Kidney (tissue), 14 donors: ENCODE data around the gene ANGPTL8. TPM values are rescaled to one million over a fixed set of nuclear protein-coding genes. Genes with fewer than 3 reads are reported as not detected.

Source experiments
- DNase-seq, 5 donors: peaks; one replicate each; pipeline ENCODE4 v3.0.0-alpha.2; 2013 to 2020
- FAIRE-seq: peaks from 2 replicates; lab custom pipeline; 2012; peaks lifted over from hg19 to GRCh38; lab: Jason Lieb, UNC
- H3K27ac ChIP-seq, 2 donors: one replicate each; pipeline ENCODE4 v1.7.0; 2013; ENCODE audit warnings: low read depth in 2 of 2, low read length in 2 of 2, inconsistent platforms in 1 of 2
- H3K27me3 ChIP-seq: one replicate; pipeline ENCODE4 v1.7.1; 2013; ENCODE audit warnings: low read length, inconsistent platforms; ENCODE audit not compliant: control insufficient read depth, insufficient read depth
- H3K36me3 ChIP-seq, 3 donors: one replicate each; pipeline versions ENCODE4 v1.7.0 to v1.7.1; 2013; ENCODE audit warnings: low read length in 3 of 3, control low read depth in 1 of 3, inconsistent platforms in 1 of 3; ENCODE audit not compliant: insufficient read depth in 3 of 3, control insufficient read depth in 2 of 3
- H3K4me1 ChIP-seq, 3 donors: one replicate each; pipeline versions ENCODE4 v1.7.0 to v1.7.1; 2013; ENCODE audit warnings: low read length in 3 of 3, inconsistent platforms in 1 of 3, low read depth in 1 of 3; ENCODE audit not compliant: control insufficient read depth in 2 of 3, insufficient read depth in 2 of 3
- H3K4me3 ChIP-seq, 3 donors: one replicate each; pipeline versions ENCODE4 v1.7.0 to v1.8.1; 2013; ENCODE audit warnings: low read length in 3 of 3, control low read depth in 1 of 3, inconsistent platforms in 1 of 3
- H3K9ac ChIP-seq, 3 donors: one replicate each; pipeline versions ENCODE4 v1.7.0 to v1.7.1; 2013; ENCODE audit warnings: low read length in 3 of 3, control low read depth in 1 of 3, inconsistent platforms in 1 of 3
- H3K9me3 ChIP-seq, 3 donors: one replicate each; pipeline versions ENCODE4 v1.7.0 to v1.7.1; 2013; ENCODE audit warnings: low read length in 3 of 3, control low read depth in 1 of 3, inconsistent platforms in 1 of 3; ENCODE audit not compliant: control insufficient read depth in 2 of 3, insufficient read depth in 1 of 3
- intact Hi-C: fragments of 100-400 bp; cut with DNase I; formaldehyde crosslinking; loops from one replicate; pipeline ENCODE4 v1.11.1; 2022
- polyA plus RNA-seq: library from polyadenylated mRNA; stranded (reverse); fragments of 350-450 nt; fragmentation: Illumina TruSeq; extraction: RNeasy Lipid Tissue Mini Kit (QIAGEN cat#74804); gene quantifications from one replicate; pipeline ENCODE4 v1.2.3, GENCODE V29; 2014; ENCODE audit warnings: low read depth, low replicate concordance; ENCODE audit not compliant: insufficient read depth
- total RNA-seq: library from RNA; stranded (reverse); fragmentation: NEBNext Ultra II Directional; extraction: Animal tissue kit (Norgen Biotek cat#: 25700); gene quantifications from one replicate; pipeline ENCODE4 v1.2.1, GENCODE V29; 2021
- TF ChIP-seq, protein P1 (sequence below): IDR thresholded peaks from 3 replicates; pipeline ENCODE4 v1.5.1; 2012; ENCODE audit warnings: mild to moderate bottlenecking, moderate library complexity, borderline replicate concordance; ENCODE audit not compliant: insufficient read depth; ENCODE audit errors: extremely low read depth
- donor health status: control.
- donor health status: control.
- donor health status: control.
- donor health status: control.
- donor health status: control.
- donor health status: DM: yes; HTN: yes; CAD: no.
- donor health status: Normal renal cell carcinoma (clear cell type).

ANGPTL8 gene
- total and polyA plus RNA-seq, 2 donors from 2014 or later, result 1.3 to 1.9 TPM

DNA sequence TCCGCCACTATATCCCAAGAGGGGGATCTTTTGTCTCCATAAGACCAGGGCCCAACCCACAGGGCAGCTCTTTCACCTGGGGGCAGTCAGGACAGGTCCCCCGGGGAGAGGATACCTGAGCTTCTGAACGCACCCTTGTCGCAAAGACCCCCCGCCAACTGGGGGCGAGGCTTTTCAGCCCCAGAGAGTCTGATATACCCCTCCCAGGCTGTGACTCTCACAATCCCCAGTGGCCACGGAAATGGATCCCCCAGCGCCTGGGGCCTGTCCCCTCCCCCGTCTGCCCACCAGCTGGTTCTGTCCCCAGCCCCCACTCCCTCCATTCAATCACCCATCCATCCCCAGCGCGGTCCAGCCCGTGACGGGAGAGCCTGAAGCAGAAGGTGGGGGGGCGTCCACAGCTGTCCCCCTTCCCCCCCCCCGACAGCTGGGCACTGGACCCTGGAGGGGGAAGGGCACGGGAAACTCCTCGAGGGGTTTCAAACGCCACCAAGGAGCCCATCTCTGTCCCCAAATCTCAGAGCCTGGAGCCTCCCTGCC is 22.1 kb downstream of the ANGPTL8 start:
- Histone ChIP-seq H3K27ac (peak overlapping the region; percentile 83 to 85), H3K4me3 (peak overlapping the region; percentile 44 to 71 (median 60)), H3K9ac (peak overlapping the region in 2 of 3 donors; percentile 69 to 75), H3K36me3 (no peaks in the 10 kb centered on the region), H3K4me1 (peaks cover 0 to 9% (median 0%) of the 10 kb centered on the region in 3 donors), H3K27me3 (no peaks in the 10 kb centered on the region), H3K9me3 (no peaks in the 10 kb centered on the region)
- DNase-seq (peak; percentile 58 to 85 (median 80)), FAIRE-seq (no peak)
- TF ChIP-seq, protein P1, sequence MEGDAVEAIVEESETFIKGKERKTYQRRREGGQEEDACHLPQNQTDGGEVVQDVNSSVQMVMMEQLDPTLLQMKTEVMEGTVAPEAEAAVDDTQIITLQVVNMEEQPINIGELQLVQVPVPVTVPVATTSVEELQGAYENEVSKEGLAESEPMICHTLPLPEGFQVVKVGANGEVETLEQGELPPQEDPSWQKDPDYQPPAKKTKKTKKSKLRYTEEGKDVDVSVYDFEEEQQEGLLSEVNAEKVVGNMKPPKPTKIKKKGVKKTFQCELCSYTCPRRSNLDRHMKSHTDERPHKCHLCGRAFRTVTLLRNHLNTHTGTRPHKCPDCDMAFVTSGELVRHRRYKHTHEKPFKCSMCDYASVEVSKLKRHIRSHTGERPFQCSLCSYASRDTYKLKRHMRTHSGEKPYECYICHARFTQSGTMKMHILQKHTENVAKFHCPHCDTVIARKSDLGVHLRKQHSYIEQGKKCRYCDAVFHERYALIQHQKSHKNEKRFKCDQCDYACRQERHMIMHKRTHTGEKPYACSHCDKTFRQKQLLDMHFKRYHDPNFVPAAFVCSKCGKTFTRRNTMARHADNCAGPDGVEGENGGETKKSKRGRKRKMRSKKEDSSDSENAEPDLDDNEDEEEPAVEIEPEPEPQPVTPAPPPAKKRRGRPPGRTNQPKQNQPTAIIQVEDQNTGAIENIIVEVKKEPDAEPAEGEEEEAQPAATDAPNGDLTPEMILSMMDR, result no peak
- intact Hi-C loops, result no loop called here

DNA sequence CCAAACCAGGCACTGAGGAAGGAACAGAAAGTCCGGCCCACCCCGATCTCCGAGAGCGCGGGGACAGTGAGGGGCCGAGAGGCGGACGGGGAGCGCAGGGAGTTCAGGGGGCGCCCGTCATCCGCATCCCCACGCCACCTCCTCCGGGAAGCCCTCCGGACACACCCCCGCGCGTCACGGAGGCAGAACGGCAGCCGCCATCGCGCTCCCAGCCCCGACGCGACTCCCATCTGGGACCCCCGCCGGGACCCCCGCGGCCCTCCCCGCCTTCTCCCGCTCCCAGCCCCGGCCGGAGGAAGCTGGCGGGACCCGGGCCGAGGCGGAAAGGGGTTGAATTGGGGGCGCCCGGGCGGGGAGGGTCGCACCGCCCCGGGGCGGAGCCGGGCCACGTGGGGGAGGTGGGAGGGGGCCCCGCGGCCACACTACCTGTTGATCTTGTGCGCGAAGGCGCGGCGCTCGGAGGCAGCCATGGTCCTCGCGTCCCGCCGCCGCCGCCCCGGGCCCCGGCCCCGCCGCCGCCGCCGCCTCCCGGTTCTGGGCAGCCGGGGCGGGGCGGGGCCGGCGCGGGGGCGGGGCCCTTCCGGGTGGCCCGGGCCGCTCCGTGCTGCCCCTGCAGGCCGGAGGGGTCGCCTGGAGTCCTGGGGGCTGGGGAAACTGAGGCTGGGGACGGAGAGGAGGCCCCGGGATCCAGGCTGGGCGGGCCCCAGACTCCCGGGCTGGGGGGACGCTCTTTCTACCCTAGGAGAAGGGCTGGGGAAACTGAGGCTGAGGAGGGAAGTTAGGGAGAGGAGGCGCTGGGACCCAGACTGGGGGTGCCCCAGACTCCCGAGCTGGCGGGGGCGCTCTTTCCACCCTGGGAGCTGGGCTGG is 22.8 kb downstream of the ANGPTL8 start, which contains the start of gene DOCK6:
TSS of gene DOCK6 (minus strand) at position 554 of the 869 bp plus-strand sequence. CDS start at position 470, 84 bp downstream.
- no peaks in the 10 kb centered on the region for H3K36me3 ChIP-seq
- TF ChIP-seq, protein P1, result peak; percentile 36
- H3K4me3 ChIP-seq, result peak within 1 kb of the TSS; percentile 44 to 71 (median 60)
- DNase-seq (peak; percentile 64 to 80 (median 76)), FAIRE-seq (no peak)
- H3K9me3 ChIP-seq, result no peaks in the 10 kb centered on the region
- no peaks in the 10 kb centered on the region for H3K27me3 ChIP-seq
- H3K4me1 ChIP-seq, result peaks cover 0 to 9% (median 0%) of the 10 kb centered on the region in 3 donors
- intact Hi-C loops, result no loop called here
- H3K27ac ChIP-seq, result peak within 1 kb of the TSS; percentile 83 to 85
- peak within 1 kb of the TSS in 2 of 3 donors; percentile 69 to 75 for H3K9ac ChIP-seq

DNA sequence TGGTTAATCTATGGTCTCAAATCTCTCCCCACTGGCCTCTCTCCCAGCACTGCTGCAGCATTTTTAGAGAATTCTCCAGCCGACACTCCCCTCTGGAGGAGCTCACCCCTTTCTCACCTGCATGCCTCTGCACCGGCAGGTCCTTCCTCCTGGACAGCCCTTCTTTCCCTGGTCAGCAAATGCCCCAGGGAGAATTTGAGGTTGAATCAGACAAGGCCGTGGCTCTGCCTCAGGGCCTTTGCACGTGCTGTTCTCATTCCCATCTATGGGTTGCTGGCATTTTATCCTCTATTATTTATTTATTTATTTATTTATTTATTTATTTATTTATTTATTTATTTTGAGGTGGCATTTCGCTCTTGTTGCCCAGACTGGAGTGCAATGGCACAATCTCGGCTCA is 24.3 kb downstream of the ANGPTL8 start:
- no peaks in the 10 kb centered on the region for H3K36me3 ChIP-seq
- no peaks in the 10 kb centered on the region for H3K9me3 ChIP-seq
- no peak for FAIRE-seq
- no peak for DNase-seq
- intact Hi-C loops, result no loop called here
- no peak overlapping the region for H3K27ac ChIP-seq
- no peaks in the 10 kb centered on the region for H3K27me3 ChIP-seq
- TF ChIP-seq, protein P1, result no peak
- no peak overlapping the region for H3K4me3 ChIP-seq
- peaks cover 0 to 12% (median 2%) of the 10 kb centered on the region in 3 donors for H3K4me1 ChIP-seq
- no peak overlapping the region for H3K9ac ChIP-seq
